ENCODE results near the gene PDGFB. TPM values are rescaled to one million over a fixed set of nuclear protein-coding genes. Genes with fewer than 3 reads are reported as not detected.

Gene PDGFB
- total RNA-seq, 8 experiments from 2014 or later = 0.24 to 6.7 (median 0.43) TPM; not detected in 1

GRCh38 chr22:39175353-39176142 is 69.2 kb downstream of the PDGFB start:
- no peak overlapping the region for H3K27ac ChIP-seq
- no peak overlapping the region for H3K4me3 ChIP-seq
- ATAC-seq (replicated peaks in 6 of 8) = no peak
- 80 to 93% (median 80%) methylated on average over 1 to 5 of the region's 18 CpGs; no CpG with 5 or more reads in 7 of the 10 experiments for WGBS, 10 experiments
- in situ Hi-C loops (cut with MboI; ENCODE audit: low pct_unique_long_range_greater_than_20kb in 2 of 9, low sequenced_read_pairs in 9 of 9, unreplicated experiment in 9 of 9) = loop anchor here in 6 of 9 experiments (10.0 kb wide), 2 partner anchors 129 to 139 kb away; partner anchors contain the start of gene RPL3 (in 3 of the 6)
- H3K4me1 ChIP-seq (replicated peaks in 1 of 2) = peaks cover 37 to 56% of the 10 kb centered on the region in 2 donors

- Histone ChIP-seq H3K4me3 (no peak overlapping the region), H3K4me1 (replicated peaks in 1 of 2) (peaks cover 29 to 48% of the 10 kb centered on the region in 2 donors), H3K27ac (peak overlapping the region; percentile 3 to 52)
- ATAC-seq (replicated peaks in 6 of 8) = peak; percentile 8 to 68 (median 58)
- in situ Hi-C loops (cut with MboI; ENCODE audit: low pct_unique_long_range_greater_than_20kb in 2 of 9, low sequenced_read_pairs in 9 of 9, unreplicated experiment in 9 of 9) = loop anchor here (5.0 to 25.0 kb wide), 7 partner anchors 130 to 863 kb away; partner anchors contain the start of genes ATF4 (in 6 of the 9), MIEF1 (in 6 of the 9) and RPL3 (in 5 of the 9)
- WGBS, 10 experiments = 0 to 53% (median 25%) methylated on average over 1 to 9 of the region's 22 CpGs; no CpG with 5 or more reads in 6 of the 10 experiments
These were observed 70.1 kb downstream of the PDGFB start for GRCh38 chr22:39174498-39175352.

GRCh38 chr22:39173787-39174497 is 70.8 kb downstream of the PDGFB start:
- in situ Hi-C loops (cut with MboI; ENCODE audit: low pct_unique_long_range_greater_than_20kb in 2 of 9, low sequenced_read_pairs in 9 of 9, unreplicated experiment in 9 of 9) = loop anchor here (5.0 to 25.0 kb wide), 7 partner anchors 131 to 863 kb away; partner anchors contain the start of genes ATF4 (in 6 of the 9), MIEF1 (in 6 of the 9) and RPL3 (in 5 of the 9)
- ATAC-seq (replicated peaks in 6 of 8) = no peak
- peak overlapping the region; percentile 3 to 52 for H3K27ac ChIP-seq
- peaks cover 23 to 41% of the 10 kb centered on the region in 2 donors for H3K4me1 ChIP-seq (replicated peaks in 1 of 2)
- H3K4me3 ChIP-seq = no peak overlapping the region
- 0 to 89% (median 72%) methylated on average over 1 to 7 of the region's 11 CpGs; no CpG with 5 or more reads in 4 of the 10 experiments for WGBS, 10 experiments

Other genes with a start within 250 kb of the PDGFB start
- gene APOBEC3C, start 230.7 kb downstream of the PDGFB start, total RNA-seq = 10 to 100 TPM in 3 of 8 experiments, 1 to 10 TPM in 4, under 1 TPM in 1; 0.96 to 59.2 (median 4.5) TPM
- gene APOBEC3D, start 223.9 kb downstream of the PDGFB start, total RNA-seq = 10 to 100 TPM in 3 of 8 experiments, under 1 TPM in 5; 0.29 to 16.3 (median 0.64) TPM
- gene APOBEC3F, start 204.1 kb downstream of the PDGFB start, total RNA-seq = 10 to 100 TPM in 2 of 8 experiments, 1 to 10 TPM in 5, under 1 TPM in 1; 0.38 to 16.9 (median 4.9) TPM
- 10 to 100 TPM in 3 of 8 experiments, 1 to 10 TPM in 4, under 1 TPM in 1; 0.83 to 21.2 (median 4.3) TPM for gene APOBEC3G, start 167.7 kb downstream of the PDGFB start, total RNA-seq
- 1 to 10 TPM in 2 of 8 experiments, under 1 TPM in 1, not detected in 5; 0.94 to 3.2 (median 2.3) TPM for gene APOBEC3H, start 147.7 kb downstream of the PDGFB start, total RNA-seq
- gene CBX7, start 92.3 kb downstream of the PDGFB start, total RNA-seq = 1 to 10 TPM; 2.6 to 8.9 (median 4.8) TPM
- 1,000 to 10,000 TPM; 1,236 to 3,241 (median 1,964) TPM for gene RPL3, start 74.6 kb upstream of the PDGFB start, total RNA-seq
- gene SYNGR1, start 105.0 kb upstream of the PDGFB start, total RNA-seq = 10 to 100 TPM in 7 of 8 experiments, 1 to 10 TPM in 1; 7.7 to 26.6 (median 18.5) TPM
- gene TAB1, start 154.8 kb upstream of the PDGFB start, total RNA-seq = 10 to 100 TPM in 7 of 8 experiments, 1 to 10 TPM in 1; 9.3 to 25.6 (median 15.8) TPM
- gene MGAT3, start 212.0 kb upstream of the PDGFB start, total RNA-seq = 10 to 100 TPM; 17.5 to 28.6 (median 20.4) TPM

All from motor neuron (in vitro differentiated cells).